Measurements from ENCODE around the gene CAPZA1.
A peak's percentile ranks its signal among the peaks of the same experiment; 100 is the strongest.
"Not testable (repeated sequence)": the region's sequence is repeated elsewhere in the genome, so short reads cannot be mapped to it uniquely, and the experiment has no call there.

The CAPZA1 gene

DNA sequence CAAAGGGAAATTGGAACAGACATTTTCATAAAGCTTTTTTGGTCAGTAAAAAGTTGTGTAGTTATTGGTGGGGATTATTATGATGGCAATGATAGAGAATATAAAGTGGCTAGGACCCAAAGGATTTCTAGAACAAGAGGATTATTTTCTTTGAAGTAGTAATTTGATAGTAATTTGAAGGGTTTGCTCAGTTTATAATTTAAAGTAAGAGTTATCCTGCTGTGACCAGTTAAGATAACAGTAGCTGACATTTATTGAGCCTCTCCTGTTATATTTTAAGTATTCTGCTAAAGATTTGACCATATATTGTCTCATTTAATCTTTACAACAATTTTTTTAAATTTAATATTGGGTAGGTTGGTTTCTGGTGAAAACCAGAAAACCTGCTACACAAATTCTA, 14.7 kb downstream of the CAPZA1 start:
- Histone ChIP-seq H3K27me3 (replicated peaks) (no peaks in the 10 kb centered on the region), H3K36me3 (replicated peaks) (no peaks in the 10 kb centered on the region), H3K4me3 (ENCODE audit: low read depth, low read length) (no peak overlapping the region), H3K27ac (no peak overlapping the region)
- DNase-seq: no peak
- in situ Hi-C loops (cut with HindIII; ENCODE audit: low pct_ligation_motif_present, low sequenced_read_pairs): no loop called here
- TF ChIP-seq CTCF (IDR thresholded peaks at IDR 0.05; ENCODE audit: low read depth, low read length, missing control alignments): no peak

DNA sequence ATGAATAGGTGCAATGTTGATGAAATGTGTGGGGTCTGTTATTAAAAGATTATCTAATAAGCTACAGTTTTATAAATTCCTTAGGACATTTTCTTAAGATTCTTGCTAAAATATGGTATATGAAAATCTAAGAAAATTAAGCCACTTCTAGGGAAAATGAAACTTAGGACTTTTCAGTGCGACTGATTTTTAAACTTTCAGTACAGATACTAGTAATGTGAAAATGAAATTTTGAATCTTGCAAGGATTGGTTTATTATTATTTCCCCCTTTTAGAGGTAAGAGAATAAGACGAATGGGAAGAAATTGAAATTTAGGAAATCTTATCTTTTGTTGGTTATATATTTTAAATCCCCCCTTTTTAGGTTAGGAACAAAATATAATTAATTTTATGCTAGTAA, 16.4 kb downstream of the CAPZA1 start:
- Histone ChIP-seq H3K27ac (peak overlapping the region; percentile 6), H3K27me3 (replicated peaks) (no peaks in the 10 kb centered on the region), H3K36me3 (replicated peaks) (no peaks in the 10 kb centered on the region), H3K4me3 (ENCODE audit: low read depth, low read length) (no peak overlapping the region)
- in situ Hi-C loops (cut with HindIII; ENCODE audit: low pct_ligation_motif_present, low sequenced_read_pairs): no loop called here
- TF ChIP-seq CTCF (IDR thresholded peaks at IDR 0.05; ENCODE audit: low read depth, low read length, missing control alignments): no peak
- DNase-seq: no peak

DNA sequence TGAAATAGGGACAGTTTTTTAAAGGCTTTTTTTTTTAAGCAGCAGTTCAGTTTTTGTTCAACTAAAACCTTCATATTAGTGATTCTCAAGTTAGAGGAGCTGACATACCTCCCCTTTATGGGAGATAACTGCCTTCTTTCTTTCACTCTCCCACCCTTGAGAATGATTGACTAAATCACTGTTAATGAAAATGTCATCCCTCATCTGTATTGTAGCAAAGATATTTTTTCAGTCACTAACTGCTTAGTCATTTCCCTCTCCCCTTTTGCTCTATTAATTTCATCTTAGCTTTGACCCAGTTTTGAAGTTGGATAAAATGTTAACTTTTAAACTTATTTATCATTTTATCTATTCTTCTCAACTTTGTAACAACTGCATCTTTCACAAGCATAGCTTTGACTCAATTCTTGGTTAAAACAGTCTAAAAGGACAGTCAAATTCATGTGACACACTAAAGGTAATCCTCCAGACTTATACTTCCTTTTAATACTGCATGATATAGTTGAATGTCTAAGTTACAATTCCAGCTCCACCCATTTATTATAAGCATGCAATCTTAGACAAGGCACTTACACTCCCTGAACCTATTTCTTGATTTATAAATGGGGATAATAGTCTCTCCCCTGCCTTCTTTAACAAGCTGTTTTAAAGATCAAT, 17.1 kb downstream of the CAPZA1 start:
- DNase-seq: no peak
- no peaks in the 10 kb centered on the region for H3K27me3 ChIP-seq (replicated peaks)
- in situ Hi-C loops (cut with HindIII; ENCODE audit: low pct_ligation_motif_present, low sequenced_read_pairs): no loop called here
- H3K4me3 ChIP-seq (ENCODE audit: low read depth, low read length): no peak overlapping the region
- H3K36me3 ChIP-seq (replicated peaks): no peaks in the 10 kb centered on the region
- no peak for TF ChIP-seq CTCF (IDR thresholded peaks at IDR 0.05; ENCODE audit: low read depth, low read length, missing control alignments)
- peak overlapping the region; percentile 6 for H3K27ac ChIP-seq

DNA sequence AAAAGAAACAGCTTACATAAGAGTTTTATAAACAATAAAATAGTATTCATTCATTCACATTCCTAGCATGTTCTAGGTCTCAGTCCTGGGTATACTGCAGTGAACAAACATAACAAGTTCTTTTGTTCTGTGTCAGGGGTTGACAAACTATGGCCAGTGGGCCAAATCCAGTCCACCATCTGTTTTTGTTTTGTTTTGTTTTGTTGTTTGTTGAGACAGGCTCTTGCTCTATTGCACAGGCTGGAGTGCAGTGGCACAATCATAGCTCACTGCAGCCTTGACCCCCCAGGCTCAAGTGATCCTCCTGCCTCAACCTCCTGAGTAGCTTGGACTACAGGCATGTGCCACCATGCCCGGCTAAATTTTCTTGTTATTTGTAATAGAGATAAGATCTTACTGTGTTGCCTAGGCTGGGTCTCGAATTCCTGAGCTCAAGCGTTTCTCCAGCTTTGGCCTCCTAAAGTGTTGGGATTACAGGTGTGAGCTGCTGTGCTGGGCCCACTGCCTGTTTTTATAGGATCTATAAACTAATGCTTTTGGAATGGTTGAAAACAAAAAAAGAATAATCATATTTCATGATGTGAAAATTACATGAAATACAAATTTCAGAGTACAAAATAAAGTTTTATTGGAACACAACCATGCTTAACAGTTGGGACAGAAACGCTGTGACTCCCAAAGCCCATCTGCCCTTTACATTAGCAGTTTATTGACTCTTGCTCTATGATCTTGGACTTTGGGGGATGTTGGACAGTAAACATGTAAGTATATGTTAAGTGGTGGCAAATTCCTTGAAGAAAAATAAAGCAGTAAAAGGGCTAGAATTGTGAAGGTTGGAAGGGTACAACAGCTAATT, 17.9 kb downstream of the CAPZA1 start:
- Histone ChIP-seq H3K27me3 (replicated peaks) (no peaks in the 10 kb centered on the region), H3K27ac (peak overlapping the region; percentile 6), H3K36me3 (replicated peaks) (no peaks in the 10 kb centered on the region), H3K4me3 (ENCODE audit: low read depth, low read length) (no peak overlapping the region)
- TF ChIP-seq CTCF (IDR thresholded peaks at IDR 0.05; ENCODE audit: low read depth, low read length, missing control alignments): no peak
- DNase-seq: peak; percentile 11
- in situ Hi-C loops (cut with HindIII; ENCODE audit: low pct_ligation_motif_present, low sequenced_read_pairs): no loop called here

DNA sequence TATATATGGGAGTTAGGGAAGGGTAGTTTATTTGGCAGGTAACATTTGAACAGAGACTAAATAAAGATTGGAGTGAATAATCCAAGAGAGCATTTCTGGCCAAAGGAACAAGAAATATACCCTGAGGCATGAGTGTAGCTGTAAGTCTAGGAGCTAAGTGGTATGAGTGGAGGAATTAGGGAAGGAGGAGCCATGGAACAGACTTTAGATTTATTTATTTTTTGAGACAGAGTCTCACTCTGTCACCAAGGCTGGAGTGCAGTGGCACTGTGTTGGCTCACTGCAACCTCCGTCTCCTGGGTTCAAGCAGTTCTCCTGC, 18.4 kb downstream of the CAPZA1 start:
- TF ChIP-seq CTCF (IDR thresholded peaks at IDR 0.05; ENCODE audit: low read depth, low read length, missing control alignments): no peak
- Histone ChIP-seq H3K27me3 (replicated peaks) (no peaks in the 10 kb centered on the region), H3K36me3 (replicated peaks) (no peaks in the 10 kb centered on the region), H3K27ac (no peak overlapping the region), H3K4me3 (ENCODE audit: low read depth, low read length) (no peak overlapping the region)
- no peak for DNase-seq
- in situ Hi-C loops (cut with HindIII; ENCODE audit: low pct_ligation_motif_present, low sequenced_read_pairs): no loop called here

DNA sequence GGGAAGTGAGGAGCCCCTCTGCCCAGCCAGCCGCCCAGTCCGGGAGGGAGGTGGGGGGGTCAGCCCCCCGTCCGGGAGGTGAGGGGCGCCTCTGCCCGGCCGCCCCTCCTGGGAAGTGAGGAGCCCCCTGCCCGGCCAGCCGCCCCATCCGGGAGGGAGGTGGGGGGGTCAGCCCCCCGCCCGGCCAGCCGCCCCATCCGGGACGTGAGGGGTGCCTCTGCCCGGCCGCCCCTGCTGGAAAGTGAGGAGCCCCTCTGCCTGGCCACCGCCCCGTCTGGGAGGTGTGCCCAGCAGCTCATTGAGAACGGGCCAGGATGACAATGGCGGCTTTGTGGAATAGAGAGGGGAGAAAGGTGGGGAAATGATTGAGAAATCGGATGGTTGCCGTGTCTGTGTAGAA, 20.8 kb downstream of the CAPZA1 start:
- in situ Hi-C loops (cut with HindIII; ENCODE audit: low pct_ligation_motif_present, low sequenced_read_pairs); H3K27ac ChIP-seq; H3K4me3 ChIP-seq (ENCODE audit: low read depth, low read length); DNase-seq; H3K27me3 ChIP-seq (replicated peaks); H3K36me3 ChIP-seq (replicated peaks): not testable (repeated sequence)

All from brain microvascular endothelial cell (primary cell).